Measurements from ENCODE around the gene PRICKLE2. TPM values are rescaled to one million over a fixed set of nuclear protein-coding genes. Genes with fewer than 3 reads are reported as not detected.

The PRICKLE2 gene
- total RNA-seq, 8 experiments from 2014 or later: 2.1 to 43.1 (median 12.0) TPM

- ATAC-seq (replicated peaks in 6 of 8): no peak
- 29 to 100% (median 100%) methylated on average over 2 to 4 of the region's 4 CpGs; no CpG with 5 or more reads in 1 of the 10 experiments for WGBS, 10 experiments
- no peak overlapping the region for H3K27ac ChIP-seq
- in situ Hi-C loops (cut with MboI; ENCODE audit: low pct_unique_long_range_greater_than_20kb in 2 of 9, low sequenced_read_pairs in 9 of 9, unreplicated experiment in 9 of 9): no loop called here
- peaks cover 17 to 36% of the 10 kb centered on the region in 2 donors for H3K4me1 ChIP-seq (replicated peaks in 1 of 2)
- no peak overlapping the region for H3K4me3 ChIP-seq
These were observed 39.3 kb upstream of the PRICKLE2 start for GRCh38 chr3:64264501-64265109.

- ATAC-seq (replicated peaks in 6 of 8): no peak
- in situ Hi-C loops (cut with MboI; ENCODE audit: low pct_unique_long_range_greater_than_20kb in 2 of 9, low sequenced_read_pairs in 9 of 9, unreplicated experiment in 9 of 9): no loop called here
- Histone ChIP-seq H3K4me3 (no peak overlapping the region), H3K4me1 (replicated peaks in 1 of 2) (peaks cover 15 to 28% of the 10 kb centered on the region in 2 donors), H3K27ac (no peak overlapping the region)
- 81 to 100% (median 92%) methylated on average over 1 to 4 of the region's 4 CpGs; no CpG with 5 or more reads in 2 of the 10 experiments for WGBS, 10 experiments
These were observed 37.4 kb upstream of the PRICKLE2 start for GRCh38 chr3:64262574-64263114.

GRCh38 chr3:64260431-64260830 lies 35.2 kb upstream of the PRICKLE2 start:
- WGBS, 10 experiments: 75 to 100% (median 90%) methylated on average over 1 to 4 of the region's 4 CpGs; no CpG with 5 or more reads in 1 of the 10 experiments

GRCh38 chr3:64259636-64260035 lies 34.4 kb upstream of the PRICKLE2 start:
- peak in 1 of 8 experiments; percentile 48 for ATAC-seq (replicated peaks in 6 of 8)
- 14 to 100% (median 57%) methylated on average over 1 to 2 of the region's 2 CpGs; no CpG with 5 or more reads in 6 of the 10 experiments for WGBS, 10 experiments
- no peak overlapping the region for H3K27ac ChIP-seq
- no peak overlapping the region for H3K4me3 ChIP-seq
- in situ Hi-C loops (cut with MboI; ENCODE audit: low pct_unique_long_range_greater_than_20kb in 2 of 9, low sequenced_read_pairs in 9 of 9, unreplicated experiment in 9 of 9): no loop called here
- H3K4me1 ChIP-seq (replicated peaks in 1 of 2): peaks cover 0 to 9% of the 10 kb centered on the region in 2 donors

More at GRCh38 chr3:64260431-64260830, 35.2 kb upstream of the PRICKLE2 start:
- no peak overlapping the region for H3K4me3 ChIP-seq
- H3K27ac ChIP-seq: no peak overlapping the region
- in situ Hi-C loops (cut with MboI; ENCODE audit: low pct_unique_long_range_greater_than_20kb in 2 of 9, low sequenced_read_pairs in 9 of 9, unreplicated experiment in 9 of 9): no loop called here
- H3K4me1 ChIP-seq (replicated peaks in 1 of 2): peaks cover 0 to 12% of the 10 kb centered on the region in 2 donors
- ATAC-seq (replicated peaks in 6 of 8): peak in 1 of 8 experiments; percentile 76

GRCh38 chr3:64257100-64257755 lies 32.0 kb upstream of the PRICKLE2 start:
- H3K4me3 ChIP-seq: no peak overlapping the region
- H3K4me1 ChIP-seq (replicated peaks in 1 of 2): peaks cover 0 to 9% of the 10 kb centered on the region in 2 donors
- in situ Hi-C loops (cut with MboI; ENCODE audit: low pct_unique_long_range_greater_than_20kb in 2 of 9, low sequenced_read_pairs in 9 of 9, unreplicated experiment in 9 of 9): no loop called here
- no peak overlapping the region for H3K27ac ChIP-seq
- peak in 1 of 8 experiments; percentile 76 for ATAC-seq (replicated peaks in 6 of 8)

- no peak overlapping the region for H3K27ac ChIP-seq
- ATAC-seq (replicated peaks in 6 of 8): no peak
- no peak overlapping the region for H3K4me3 ChIP-seq
- in situ Hi-C loops (cut with MboI; ENCODE audit: low pct_unique_long_range_greater_than_20kb in 2 of 9, low sequenced_read_pairs in 9 of 9, unreplicated experiment in 9 of 9): no loop called here
- peaks cover 0 to 9% of the 10 kb centered on the region in 2 donors for H3K4me1 ChIP-seq (replicated peaks in 1 of 2)
- WGBS, 10 experiments: 75 to 100% (median 87%) methylated on average over 1 to 4 of the region's 5 CpGs; no CpG with 5 or more reads in 2 of the 10 experiments
These were observed 30.6 kb upstream of the PRICKLE2 start for GRCh38 chr3:64255741-64256340.

GRCh38 chr3:64254443-64254842 lies 29.2 kb upstream of the PRICKLE2 start:
- WGBS, 10 experiments: 17 to 100% (median 85%) methylated on average over 1 to 2 of the region's 2 CpGs; no CpG with 5 or more reads in 2 of the 10 experiments
- no peak overlapping the region for H3K27ac ChIP-seq
- no peak for ATAC-seq (replicated peaks in 6 of 8)
- H3K4me3 ChIP-seq: no peak overlapping the region
- H3K4me1 ChIP-seq (replicated peaks in 1 of 2): no peaks in the 10 kb centered on the region
- in situ Hi-C loops (cut with MboI; ENCODE audit: low pct_unique_long_range_greater_than_20kb in 2 of 9, low sequenced_read_pairs in 9 of 9, unreplicated experiment in 9 of 9): no loop called here

GRCh38 chr3:64253689-64254088 lies 28.4 kb upstream of the PRICKLE2 start:
- no peak overlapping the region for H3K27ac ChIP-seq
- WGBS, 10 experiments: 88 to 100% (median 98%) methylated on average over 1 to 6 of the region's 6 CpGs; no CpG with 5 or more reads in 4 of the 10 experiments
- H3K4me3 ChIP-seq: no peak overlapping the region
- in situ Hi-C loops (cut with MboI; ENCODE audit: low pct_unique_long_range_greater_than_20kb in 2 of 9, low sequenced_read_pairs in 9 of 9, unreplicated experiment in 9 of 9): no loop called here
- no peak for ATAC-seq (replicated peaks in 6 of 8)
- H3K4me1 ChIP-seq (replicated peaks in 1 of 2): no peaks in the 10 kb centered on the region

- no peak overlapping the region for H3K27ac ChIP-seq
- in situ Hi-C loops (cut with MboI; ENCODE audit: low pct_unique_long_range_greater_than_20kb in 2 of 9, low sequenced_read_pairs in 9 of 9, unreplicated experiment in 9 of 9): no loop called here
- no peaks in the 10 kb centered on the region for H3K4me1 ChIP-seq (replicated peaks in 1 of 2)
- no peak overlapping the region for H3K4me3 ChIP-seq
- 50 to 100% (median 83%) methylated on average over 1 to 3 of the region's 3 CpGs; no CpG with 5 or more reads in 1 of the 10 experiments for WGBS, 10 experiments
- no peak for ATAC-seq (replicated peaks in 6 of 8)
These were observed 25.8 kb upstream of the PRICKLE2 start for GRCh38 chr3:64251019-64251418.

GRCh38 chr3:64247991-64248646 lies 22.9 kb upstream of the PRICKLE2 start:
- H3K4me3 ChIP-seq: no peak overlapping the region
- no peaks in the 10 kb centered on the region for H3K4me1 ChIP-seq (replicated peaks in 1 of 2)
- no peak for ATAC-seq (replicated peaks in 6 of 8)
- in situ Hi-C loops (cut with MboI; ENCODE audit: low pct_unique_long_range_greater_than_20kb in 2 of 9, low sequenced_read_pairs in 9 of 9, unreplicated experiment in 9 of 9): loop anchor here in 2 of 9 experiments (25.0 kb wide), 1 partner anchor 139 kb away; no protein-coding TSS in a partner anchor
- H3K27ac ChIP-seq: no peak overlapping the region
- WGBS, 10 experiments: 0 to 58% (median 48%) methylated on average over 1 to 4 of the region's 4 CpGs

GRCh38 chr3:64244011-64244942 lies 19.0 kb upstream of the PRICKLE2 start:
- in situ Hi-C loops (cut with MboI; ENCODE audit: low pct_unique_long_range_greater_than_20kb in 2 of 9, low sequenced_read_pairs in 9 of 9, unreplicated experiment in 9 of 9): loop anchor here in 2 of 9 experiments (25.0 kb wide), 1 partner anchor 143 kb away; no protein-coding TSS in a partner anchor
- 44 to 90% (median 81%) methylated on average over 2 to 9 of the region's 9 CpGs for WGBS, 10 experiments
- Histone ChIP-seq H3K27ac (no peak overlapping the region), H3K4me3 (no peak overlapping the region), H3K4me1 (replicated peaks in 1 of 2) (peaks cover 1 to 4% of the 10 kb centered on the region in 2 donors)
- peak in 6 of 8 experiments; percentile 35 to 82 (median 58) for ATAC-seq (replicated peaks in 6 of 8)

- WGBS, 10 experiments: 58 to 100% (median 100%) methylated on average over 1 to 2 of the region's 2 CpGs; no CpG with 5 or more reads in 3 of the 10 experiments
- ATAC-seq (replicated peaks in 6 of 8): no peak
- no peak overlapping the region for H3K4me3 ChIP-seq
These were observed 17.2 kb upstream of the PRICKLE2 start for GRCh38 chr3:64242435-64242834.

More at GRCh38 chr3:64242435-64242834, 17.2 kb upstream of the PRICKLE2 start:
- H3K27ac ChIP-seq: no peak overlapping the region
- H3K4me1 ChIP-seq (replicated peaks in 1 of 2): peaks cover 10 to 15% of the 10 kb centered on the region in 2 donors
- in situ Hi-C loops (cut with MboI; ENCODE audit: low pct_unique_long_range_greater_than_20kb in 2 of 9, low sequenced_read_pairs in 9 of 9, unreplicated experiment in 9 of 9): loop anchor here in 2 of 9 experiments (25.0 kb wide), 1 partner anchor 145 kb away; no protein-coding TSS in a partner anchor

Data from motor neuron (in vitro differentiated cells).